Measurements from ENCODE around the gene TNRC6C. TPM values are rescaled to one million over a fixed set of nuclear protein-coding genes. Genes with fewer than 3 reads are reported as not detected.
"Not testable (repeated sequence)": the region's sequence is repeated elsewhere in the genome, so short reads cannot be mapped to it uniquely, and the experiment has no call there.

Gene TNRC6C
- total RNA-seq, 1 experiment from 2014 or later = 3.2 TPM

DNA sequence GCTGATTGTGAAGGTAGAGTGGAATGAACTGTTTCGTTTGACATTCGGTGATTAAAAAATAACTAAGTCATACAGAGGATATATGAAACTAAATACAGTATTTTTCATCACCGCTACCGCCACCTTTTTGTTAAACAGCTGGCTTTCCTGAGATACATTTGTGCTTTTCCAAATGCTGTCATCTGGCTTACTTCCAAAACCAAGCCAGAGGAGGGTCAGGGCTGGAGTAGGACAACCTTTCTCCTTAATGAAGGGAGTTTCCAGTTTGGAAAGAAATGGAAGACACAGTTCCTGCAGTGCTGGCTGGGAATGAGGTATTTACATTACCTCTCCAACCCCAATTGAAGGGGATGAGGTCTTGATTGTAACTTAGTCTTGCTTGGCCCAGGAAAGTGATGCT is 3.2 kb downstream of the TNRC6C start:
- no peak for DNase-seq (ENCODE audit: low spot score)

DNA sequence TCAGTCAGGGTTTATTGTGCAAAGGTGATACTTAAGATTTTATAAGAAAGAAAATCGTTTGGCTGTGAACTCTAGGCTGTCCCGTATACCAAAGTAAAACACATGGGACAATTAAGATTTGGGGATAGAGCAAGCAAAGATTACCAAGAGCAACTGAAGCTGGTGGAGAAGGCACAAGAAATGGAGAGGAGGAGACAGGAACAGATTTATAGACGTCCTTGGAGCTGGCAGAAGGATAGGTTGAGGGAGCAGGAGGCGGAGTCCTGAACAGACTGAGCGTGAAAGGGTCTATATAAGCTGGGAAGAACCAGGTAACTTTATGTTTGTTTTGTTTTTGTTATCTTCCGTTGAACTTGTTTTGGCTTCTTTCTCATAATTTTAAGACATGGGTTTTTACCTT is 3.8 kb downstream of the TNRC6C start:
- no peak for DNase-seq (ENCODE audit: low spot score)

DNA sequence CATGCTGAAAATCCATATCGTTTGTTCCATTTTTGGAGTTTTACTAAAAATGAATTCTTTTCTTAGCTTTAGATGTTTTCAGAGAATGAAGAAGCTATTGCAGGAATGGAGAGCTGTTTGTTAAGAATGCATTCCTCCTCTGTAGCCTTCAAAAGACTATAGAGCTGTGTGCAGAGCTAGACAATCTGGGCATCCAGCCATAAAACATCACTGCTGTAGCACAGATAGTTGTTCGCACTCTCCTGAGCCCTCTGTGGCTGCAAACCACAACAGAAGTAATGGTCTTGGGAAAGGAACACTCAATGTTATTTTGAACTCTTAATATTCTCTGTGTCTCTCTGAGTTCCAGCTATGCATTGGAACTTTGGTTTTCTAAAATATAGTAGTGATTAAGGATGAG is 4.9 kb downstream of the TNRC6C start:
- DNase-seq (ENCODE audit: low spot score) = peak; percentile 84

DNA sequence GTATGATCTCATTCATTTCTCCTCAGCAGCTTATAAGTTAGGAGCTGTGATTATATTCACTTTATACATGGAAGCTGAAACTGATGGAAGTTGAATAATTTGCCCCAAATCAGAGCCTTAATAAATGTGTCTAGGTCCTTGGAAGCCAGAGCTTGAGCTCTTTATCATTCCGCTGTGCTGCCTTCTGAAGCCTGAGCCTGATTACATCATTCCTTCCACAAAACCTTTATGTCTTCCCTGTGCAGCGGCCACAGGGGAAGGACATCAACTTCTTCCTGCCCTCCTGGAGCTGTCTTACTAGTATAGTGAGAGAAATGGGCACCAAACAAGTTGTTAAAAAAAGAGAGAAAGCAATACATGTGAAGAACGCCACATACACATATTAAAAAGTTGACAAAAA is 6.8 kb downstream of the TNRC6C start:
- DNase-seq (ENCODE audit: low spot score) = no peak

DNA sequence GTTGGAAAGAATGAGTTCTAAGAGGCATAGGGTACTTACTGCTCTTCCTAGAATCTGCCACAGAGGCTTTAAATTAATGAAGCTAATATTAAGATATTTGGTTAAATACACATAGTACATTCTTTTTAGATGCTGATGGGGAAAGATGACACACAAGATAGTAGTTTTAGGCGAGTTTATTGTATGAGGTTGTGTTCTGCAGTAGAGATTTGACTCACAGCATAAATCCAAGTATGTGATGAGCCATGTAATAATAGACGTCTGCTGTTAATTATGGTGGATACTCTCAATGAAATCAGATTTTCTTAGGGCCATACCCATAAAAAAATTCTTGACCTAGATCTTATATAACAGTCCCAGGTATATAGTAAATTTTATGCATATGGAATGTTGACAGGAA is 8.0 kb downstream of the TNRC6C start:
- no peak for DNase-seq (ENCODE audit: low spot score)

DNA sequence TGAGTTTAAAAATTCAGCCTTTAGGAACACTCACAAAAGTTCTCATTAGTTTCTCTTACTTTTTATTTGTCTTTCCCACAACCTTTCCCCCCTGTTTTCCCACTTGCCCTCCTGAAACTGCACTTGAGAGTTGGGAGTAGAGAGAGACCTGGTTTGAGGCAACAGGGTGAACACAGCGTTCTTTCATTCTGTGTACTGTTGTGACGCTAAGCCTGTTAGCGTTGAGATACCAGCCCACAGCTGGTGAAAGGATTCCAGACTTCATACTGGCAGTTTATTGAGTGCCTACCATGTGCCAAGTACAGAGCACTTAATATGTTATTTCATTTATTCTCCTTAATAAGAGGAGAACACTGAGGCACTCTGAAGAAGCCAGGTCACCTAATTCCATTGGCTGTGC is 10.3 kb downstream of the TNRC6C start:
- no peak for DNase-seq (ENCODE audit: low spot score)

DNA sequence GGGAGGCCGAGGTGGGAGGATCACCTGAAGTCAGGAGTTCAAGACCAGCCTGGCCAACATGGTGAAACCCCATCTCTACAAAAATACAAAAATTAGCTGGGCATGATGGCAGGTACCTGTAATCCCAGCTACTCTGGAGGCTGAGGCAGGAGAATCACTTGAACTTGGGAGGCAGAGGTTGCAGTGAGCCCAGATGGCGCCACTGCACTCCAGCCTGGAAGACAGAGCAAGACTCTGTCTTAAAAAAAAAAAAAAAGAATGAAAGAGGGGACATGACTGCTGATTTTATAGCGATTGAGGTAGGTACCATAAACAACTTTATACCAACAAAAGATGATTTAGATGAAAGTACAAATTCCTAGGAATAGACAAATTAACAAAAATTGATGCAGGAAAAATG is 13.8 kb downstream of the TNRC6C start:
- DNase-seq (ENCODE audit: low spot score) = not testable (repeated sequence)

DNA sequence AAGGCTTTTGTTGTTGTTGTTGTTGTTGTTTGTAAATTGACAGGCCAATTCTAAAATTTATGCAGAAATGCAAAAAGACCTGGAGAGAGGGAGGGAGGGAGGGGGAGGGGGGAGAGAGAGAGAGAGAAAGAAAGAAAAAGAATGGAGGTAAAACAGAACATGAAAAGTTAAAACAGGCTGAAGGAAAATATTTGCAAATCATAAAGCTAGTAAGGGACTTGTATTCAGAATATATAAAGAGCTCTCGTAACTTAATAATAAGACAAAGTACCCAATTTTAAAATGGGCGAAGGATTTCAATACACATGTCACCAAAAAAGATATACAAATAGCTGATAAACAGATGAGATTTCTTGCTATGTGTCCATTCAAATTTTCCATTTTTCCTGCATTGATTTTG is 15.4 kb downstream of the TNRC6C start:
- DNase-seq (ENCODE audit: low spot score) = no peak

DNA sequence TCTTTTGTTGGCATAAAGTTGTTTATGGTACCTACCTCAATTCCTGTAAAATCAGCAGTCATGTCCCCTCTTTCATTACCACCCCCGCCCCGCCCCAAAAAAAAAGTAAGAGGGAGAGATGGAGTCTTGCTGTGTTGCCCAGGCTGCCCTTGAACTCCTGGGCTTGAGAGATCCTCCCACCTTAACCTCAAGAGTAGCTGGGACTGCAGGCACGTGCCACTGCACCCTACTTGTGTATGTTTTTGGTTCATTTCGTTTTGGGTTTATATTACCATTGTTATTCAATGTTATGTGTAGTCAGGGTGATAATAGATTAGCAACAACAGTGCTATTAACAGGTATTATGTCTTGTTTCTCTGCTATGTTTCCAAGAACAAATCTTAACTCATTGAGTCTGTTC is 15.9 kb downstream of the TNRC6C start:
- DNase-seq (ENCODE audit: low spot score) = no peak

DNA sequence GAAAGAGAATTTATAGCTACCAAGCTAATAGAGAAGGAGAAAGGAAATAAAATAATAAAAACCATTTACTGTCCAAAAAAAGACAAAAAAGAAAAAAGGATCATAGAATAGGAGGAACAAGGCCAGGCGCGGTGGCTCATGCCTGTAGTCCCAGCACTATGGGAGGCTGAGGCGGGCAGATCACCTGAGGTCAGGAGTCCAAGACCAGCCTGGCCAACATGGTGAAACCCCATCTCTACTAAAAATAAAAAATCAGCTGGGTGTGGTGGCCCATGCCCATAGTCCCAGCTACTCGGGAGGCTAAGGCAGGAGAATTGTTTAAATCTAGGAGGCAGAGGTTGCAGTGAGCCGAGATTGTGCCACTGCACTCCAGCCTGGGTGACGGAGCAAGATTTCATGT is 23.9 kb downstream of the TNRC6C start:
- DNase-seq (ENCODE audit: low spot score) = not testable (repeated sequence)

DNA sequence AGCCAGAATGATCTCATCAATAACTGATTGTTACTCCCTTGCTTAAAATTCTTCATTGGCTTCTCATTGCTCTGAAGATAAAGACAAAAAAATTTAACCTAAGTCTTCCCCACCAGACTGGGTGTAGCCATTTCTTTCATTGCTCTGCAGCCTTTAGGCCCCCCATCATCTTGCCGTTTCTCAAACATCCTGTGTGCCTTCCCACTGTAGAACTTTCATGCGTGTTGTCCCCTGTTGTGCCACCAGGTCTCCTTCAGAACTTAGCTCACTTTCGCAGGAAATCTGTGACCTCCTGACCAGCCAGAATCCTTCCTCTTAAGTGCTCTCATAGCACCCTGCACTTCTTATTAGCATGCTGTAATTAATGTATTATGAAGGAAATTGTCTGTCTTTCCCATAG is 31.8 kb downstream of the TNRC6C start:
- no peak for DNase-seq (ENCODE audit: low spot score)

DNA sequence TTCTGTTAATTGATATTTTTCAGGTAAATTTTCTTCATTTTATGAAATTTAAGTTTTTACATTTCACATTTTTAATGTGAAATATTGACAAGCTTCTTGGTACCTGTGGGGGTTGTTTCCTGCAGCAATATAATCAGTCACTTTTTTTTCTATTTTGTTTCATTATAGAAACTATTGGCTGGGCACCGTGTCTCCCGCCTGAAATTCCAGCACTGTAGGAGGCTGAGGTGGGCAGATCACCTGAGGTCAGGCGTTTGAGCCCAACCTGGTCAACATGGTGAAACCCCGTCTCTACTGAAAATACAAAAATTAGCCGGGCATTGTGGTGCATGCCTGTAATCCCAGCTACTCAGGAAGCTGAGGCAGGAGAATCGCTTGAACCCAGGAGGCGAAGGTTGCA is 35.2 kb downstream of the TNRC6C start:
- DNase-seq (ENCODE audit: low spot score) = not testable (repeated sequence)

DNA sequence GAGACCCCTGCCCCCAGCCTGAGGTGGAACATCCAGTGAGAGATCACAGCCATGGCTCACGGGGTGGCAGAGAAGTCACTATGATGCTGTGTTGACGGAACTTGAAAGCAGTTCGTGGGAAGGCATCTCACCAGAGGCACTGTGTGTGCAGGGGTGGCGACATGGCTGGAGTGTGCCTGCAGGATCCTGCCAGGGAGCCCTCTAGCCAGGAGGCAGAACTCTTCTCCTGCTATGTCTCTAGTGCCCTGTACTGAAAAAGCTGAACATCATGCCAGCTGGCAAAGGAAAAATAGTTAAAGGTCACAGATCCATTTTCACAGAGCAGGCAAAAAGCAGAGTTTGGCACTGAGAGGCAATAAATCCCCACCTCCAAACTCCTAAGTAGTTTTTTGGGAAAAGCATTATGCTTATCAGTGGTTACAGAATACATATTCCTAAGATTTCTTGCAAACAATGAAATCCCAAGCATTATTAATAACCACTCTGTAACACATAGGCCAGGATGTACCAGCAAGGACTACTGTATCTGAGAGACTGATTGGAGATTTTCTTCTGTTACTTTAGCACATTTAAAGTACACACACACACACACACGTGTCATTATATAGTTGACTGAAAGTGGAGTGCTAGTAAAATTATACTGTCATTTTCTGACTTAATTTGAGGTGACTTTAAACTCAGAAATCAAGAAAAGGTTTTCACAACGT is 36.8 kb downstream of the TNRC6C start:
- DNase-seq (ENCODE audit: low spot score) = no peak

DNA sequence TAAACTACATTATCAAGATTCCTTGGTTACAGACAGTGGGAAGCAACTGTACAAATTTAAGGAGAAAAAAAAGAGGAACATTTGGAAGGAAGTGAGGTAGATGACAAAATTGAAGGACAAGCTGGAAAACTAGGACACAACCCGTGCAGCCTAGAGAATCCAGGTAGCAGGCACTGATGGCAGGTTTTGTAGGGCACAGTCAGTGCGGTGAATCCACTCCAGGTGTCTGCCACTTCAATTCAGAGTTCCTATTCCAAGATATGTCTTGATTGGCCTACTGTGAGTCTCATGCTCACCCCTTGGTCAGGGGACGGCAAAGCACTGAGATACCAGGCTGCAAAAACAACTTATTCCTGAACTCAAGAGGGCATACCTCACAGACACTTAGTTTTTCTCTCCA is 37.8 kb downstream of the TNRC6C start:
- no peak for DNase-seq (ENCODE audit: low spot score)

DNA sequence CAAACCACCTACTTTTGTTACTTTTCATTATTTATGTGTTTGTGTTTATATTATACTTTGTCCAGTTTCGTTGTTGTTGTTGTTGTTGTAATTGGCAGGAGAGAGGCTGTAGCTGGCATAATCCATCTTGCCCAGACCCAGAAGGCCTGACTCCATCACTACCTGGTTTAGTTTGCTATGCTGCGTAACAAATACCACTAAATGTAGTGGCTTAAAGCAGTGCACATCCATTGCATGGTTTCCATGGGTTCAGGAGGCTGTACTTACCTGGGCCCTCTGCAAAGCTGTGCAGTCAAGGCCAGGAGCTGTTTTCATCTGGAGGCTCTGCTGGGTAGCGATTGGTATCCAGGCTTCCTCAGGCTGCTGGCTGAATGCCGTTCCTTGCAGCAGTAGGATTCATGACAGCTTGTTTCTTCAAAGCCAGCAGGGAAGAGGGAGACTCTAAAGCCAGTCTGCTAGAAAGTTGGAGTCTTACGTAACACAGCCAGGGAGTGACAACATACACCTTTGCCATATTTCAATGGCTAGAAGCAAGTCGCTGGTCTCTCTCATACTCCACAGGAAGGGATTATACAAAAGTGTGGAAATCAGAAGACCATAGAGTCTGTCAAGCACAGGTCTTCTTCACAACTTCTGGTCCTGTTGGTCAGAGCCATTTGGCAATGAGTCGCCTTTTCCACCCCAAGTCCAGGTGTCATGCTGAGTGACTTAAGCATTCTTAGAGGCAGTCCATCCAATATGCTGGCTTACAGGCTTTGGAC is 41.1 kb downstream of the TNRC6C start:
- peak; percentile 45 for DNase-seq (ENCODE audit: low spot score)

DNA sequence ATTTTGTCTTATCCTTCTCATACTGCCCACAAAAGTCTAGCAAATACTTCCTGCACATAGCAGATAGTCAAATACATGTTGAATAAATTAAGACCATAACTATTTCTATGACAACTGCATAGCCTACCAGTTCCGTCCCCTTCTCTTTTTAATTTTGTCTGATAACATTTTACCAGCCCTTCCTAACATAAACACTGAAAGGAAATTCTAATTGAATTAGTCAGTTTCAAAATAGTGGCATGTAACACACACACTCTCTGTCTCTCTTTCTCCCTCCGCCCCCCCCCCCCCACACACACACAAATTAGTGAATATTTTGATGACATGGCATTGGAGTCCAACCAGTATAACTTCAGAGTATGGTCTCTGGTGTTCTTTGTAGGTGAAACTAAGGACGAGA is 41.8 kb downstream of the TNRC6C start:
- peak; percentile 45 for DNase-seq (ENCODE audit: low spot score)

DNA sequence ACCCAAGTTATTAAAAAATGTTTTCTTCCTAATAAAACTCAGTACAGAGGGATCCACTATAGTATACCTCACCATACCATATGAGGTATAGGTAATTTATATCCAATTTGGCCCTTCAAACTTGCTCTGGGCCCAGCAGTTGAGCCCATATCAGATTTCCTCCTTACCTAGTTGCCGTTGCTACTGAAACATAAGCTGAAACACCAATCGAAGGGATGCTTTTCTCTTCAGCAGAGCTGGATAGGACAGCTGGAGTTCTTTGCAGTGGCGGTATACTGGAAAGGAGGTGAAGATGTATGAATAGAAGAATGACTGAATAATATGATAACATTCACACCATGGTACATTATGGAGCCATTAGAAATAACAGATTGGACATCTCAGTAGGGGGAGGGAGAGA is 42.7 kb downstream of the TNRC6C start:
- no peak for DNase-seq (ENCODE audit: low spot score)

DNA sequence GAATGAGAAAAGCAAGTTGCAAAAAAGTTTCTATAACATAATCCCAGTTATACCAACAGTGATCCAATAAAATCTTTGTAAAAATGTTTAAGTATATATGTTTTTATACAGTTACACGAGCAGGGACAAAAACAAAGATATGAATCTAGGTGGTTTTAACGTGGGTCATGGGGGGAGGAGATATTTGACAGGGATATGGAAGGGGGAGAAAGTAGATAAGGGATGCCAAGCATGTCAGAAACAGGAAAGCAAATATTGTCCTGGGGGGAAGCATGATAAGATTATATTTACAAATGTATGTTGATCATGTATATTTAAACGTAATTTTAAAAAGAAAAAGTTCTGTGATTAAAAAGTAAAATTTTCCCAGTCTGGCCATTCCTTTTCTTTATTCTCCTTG is 43.1 kb downstream of the TNRC6C start:
- no peak for DNase-seq (ENCODE audit: low spot score)

DNA sequence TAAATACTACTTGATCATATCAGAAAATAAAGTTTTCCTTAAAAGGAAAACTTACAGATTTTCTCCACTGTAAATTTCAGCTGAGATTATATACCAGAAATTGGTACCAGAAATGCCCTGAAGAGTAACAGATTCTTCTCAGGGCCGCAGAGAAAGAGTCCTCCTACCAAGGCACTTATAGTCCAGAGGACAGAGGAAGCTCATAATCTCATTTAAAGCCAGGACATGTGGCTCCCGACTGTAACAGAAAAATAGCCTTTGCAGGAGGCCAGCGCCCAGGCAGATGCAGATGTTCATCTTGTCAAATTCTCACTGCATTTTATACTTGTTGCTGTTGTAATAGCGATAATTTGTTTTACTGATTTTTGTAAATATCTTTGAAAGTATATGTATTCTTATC is 43.7 kb downstream of the TNRC6C start:
- no peak for DNase-seq (ENCODE audit: low spot score)

DNA sequence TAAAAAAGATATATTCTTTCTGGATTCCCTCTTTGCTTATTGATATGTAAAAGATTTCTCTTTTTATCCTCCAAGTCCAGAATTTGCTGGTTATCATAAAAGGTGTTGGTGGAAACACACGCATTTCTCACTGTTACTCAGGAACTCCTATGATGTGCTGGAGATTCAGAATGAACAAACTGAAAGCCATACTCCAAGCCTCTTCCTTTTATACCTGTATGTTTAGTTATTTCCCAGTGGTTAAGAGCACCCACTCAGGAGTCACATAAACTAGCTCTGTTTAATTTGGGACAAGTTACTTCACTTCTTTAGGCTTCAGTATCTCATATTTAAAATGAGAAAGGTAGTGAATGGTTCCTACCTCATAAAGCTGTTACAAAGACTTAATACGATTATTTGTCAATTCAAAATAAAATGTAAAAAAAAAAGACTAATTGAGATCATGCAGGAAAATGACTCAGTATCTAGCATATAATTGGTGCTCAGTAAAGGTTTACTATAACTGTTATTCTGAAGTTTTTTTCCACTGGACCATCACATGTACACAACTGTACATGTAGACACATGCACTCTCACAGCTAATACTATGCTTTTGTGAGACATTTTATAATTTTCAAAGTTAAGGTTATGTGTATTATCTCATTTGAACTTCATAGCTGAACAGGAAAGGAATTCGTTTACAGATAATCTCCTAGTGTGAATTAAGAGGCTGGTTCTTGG is 47.1 kb downstream of the TNRC6C start:
- DNase-seq (ENCODE audit: low spot score) = no peak

DNA sequence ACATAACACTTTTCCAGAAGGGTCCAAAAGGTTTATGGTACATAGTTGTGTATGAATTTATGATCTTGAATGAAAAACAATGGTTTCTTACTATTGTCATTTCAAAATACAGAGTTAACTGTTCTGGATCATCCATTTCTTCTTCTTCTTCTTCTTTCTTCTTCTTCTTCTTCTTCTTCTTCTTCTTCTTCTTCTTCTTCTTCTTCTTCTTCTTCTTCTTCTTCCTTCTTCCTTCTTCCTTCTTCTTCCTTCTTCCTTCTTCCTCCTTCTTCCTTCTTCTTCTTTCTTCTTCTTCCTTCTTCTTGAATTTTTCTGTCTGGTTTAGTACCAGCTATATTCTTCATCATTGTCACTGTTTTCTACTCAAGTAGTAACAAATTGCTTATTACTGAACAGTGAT is 47.8 kb downstream of the TNRC6C start:
- no peak for DNase-seq (ENCODE audit: low spot score)

DNA sequence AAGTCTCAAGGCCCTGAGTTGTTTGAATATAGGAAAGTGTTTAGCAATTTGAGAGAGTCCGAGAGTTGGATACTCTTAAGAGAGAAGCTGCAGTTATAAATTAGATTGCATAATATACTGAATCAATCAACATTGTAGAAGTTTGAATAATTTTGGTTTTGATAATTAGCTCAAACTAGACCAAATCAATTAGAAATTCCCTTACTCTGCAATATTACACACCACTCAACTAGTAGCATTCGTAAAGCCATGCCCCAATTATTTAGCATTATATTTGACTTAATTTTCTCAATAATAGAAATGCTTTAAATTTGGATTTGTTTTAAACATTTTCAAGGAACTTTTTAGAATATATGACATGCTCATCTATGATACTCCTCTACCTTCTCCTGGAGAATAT is 49.1 kb downstream of the TNRC6C start:
- DNase-seq (ENCODE audit: low spot score) = no peak

DNA sequence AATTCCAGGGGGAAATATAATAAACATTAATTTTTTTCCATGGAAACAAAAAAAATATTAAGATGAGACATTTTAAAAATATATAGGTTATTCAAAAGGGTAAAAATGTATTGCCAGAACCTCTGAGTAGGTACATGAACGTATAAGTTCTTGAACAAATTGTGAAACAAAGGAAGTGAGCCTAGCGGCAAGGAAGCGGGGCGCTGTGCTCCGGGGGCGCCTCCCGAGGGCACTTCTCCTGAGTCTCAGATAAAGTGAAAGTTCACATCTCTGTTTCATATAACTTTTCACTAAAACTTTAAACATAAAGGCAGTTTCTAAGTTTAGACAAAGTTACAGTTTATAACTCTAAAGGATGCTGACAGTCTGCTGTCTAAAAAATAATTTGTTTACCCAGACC is 52.3 kb downstream of the TNRC6C start:
- DNase-seq (ENCODE audit: low spot score) = no peak

Data from A172 (cell line).